Activated T-cell treated with anti-CD3 and anti-CD28 coated beads, Interleukin-2, amount 50 U/mL, for 48 hours (primary cell): Measurements from ENCODE around the gene NSUN2.
A peak's percentile ranks its signal among the peaks of the same experiment; 100 is the strongest.

Experiments used
- DNase-seq, 2 experiments: peaks; one replicate each; pipeline ENCODE4 v3.0.0-alpha.2; 2020

NSUN2 gene

GRCh38 chr5:6602441-6602840, 30.4 kb downstream of the NSUN2 start:
- no peak for DNase-seq

GRCh38 chr5:6601816-6602215, 31.0 kb downstream of the NSUN2 start:
- no peak for DNase-seq

GRCh38 chr5:6601271-6601670, 31.6 kb downstream of the NSUN2 start:
- no peak for DNase-seq

GRCh38 chr5:6599739-6600138, 33.1 kb downstream of the NSUN2 start:
- no peak for DNase-seq

- DNase-seq = no peak
Measured at GRCh38 chr5:6598351-6598900, 34.4 kb downstream of the NSUN2 start.

GRCh38 chr5:6597557-6597956, 35.3 kb downstream of the NSUN2 start:
- no peak for DNase-seq

- peak in 1 of 2 experiments; percentile 5 for DNase-seq
Measured at GRCh38 chr5:6596388-6596787, 36.5 kb downstream of the NSUN2 start.

DNA sequence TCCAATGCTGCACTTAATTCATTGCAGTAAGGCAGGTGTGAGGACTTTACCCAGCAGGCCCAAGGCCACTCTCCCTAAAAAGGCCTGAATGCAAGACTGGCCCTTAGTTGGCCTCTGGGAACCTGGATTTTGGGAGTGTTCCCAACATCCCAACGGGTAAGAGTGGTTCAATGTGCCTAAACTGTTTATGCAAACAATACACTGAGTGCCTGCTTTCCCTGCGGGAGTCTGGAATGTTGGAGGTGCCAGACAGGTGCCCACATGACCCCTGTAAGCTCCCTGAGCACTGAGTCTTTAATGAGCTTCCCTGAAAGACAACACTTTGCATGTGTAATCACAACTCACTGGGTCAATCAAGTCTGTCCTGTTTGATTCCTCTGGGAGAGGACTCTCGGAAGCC, 37.4 kb downstream of the NSUN2 start:
- DNase-seq = peak in 1 of 2 experiments; percentile 11

GRCh38 chr5:6594066-6594465, 38.8 kb downstream of the NSUN2 start:
- peak in 1 of 2 experiments; percentile 6 for DNase-seq

DNA sequence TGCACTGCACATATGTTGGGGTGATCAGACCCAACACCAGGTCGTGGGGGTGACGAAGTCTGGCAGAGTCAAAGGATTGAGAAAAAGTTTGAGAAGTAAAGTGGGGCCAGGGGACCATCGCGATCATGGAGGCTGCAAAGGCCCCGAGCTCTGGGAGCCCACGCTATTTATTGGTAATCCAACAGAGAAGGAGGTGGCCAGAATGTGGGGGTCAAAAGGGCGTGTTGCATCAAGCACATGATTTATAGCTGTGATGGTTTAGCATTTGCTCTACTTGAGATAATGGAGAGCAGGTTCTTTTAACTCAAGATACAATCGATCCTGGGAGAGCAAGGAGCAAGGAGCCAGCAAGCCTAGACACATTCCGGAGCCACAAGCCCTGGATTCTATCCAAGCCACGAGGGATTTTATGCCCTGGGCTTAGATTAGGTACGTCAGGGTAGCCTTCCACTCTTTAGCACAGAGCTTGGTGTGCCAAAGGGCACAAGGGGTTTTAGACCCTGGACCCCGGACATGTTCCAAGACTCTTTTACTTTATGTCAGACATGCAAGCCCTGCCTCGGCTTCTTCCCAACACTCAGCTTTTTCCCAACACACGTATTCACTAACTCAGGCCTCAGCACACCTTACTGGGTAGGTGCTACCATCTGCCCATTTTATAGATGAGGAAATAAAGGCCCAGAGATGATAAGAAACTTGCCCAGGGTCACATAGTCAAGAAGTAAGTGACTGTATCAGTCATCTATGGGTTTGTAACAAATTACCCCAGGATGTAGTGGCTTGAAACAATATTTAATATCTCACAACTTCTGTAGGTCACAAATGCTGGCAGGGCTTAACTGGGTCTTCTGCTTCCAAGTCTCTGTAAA, 39.5 kb downstream of the NSUN2 start:
- DNase-seq = peak in 1 of 2 experiments; percentile 3

DNA sequence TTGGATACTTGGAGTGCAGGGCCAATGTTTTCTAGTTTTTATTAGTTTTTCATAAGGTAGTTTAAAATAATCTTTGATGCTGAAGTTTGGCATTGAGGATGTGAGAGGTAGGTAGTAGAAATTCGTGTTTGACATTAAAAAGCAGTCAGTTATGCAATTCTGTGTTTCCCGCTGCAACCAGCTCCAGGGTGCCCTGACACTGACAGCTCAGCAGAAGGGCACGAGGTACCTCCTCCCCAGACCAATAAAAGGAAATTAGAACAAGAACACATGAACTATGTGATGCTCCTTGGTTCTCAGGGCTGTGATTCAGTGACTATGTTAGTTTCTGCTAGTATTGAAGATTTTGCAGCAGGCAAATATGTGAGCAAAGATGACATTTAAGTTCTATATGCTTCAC, 40.2 kb downstream of the NSUN2 start:
- DNase-seq = no peak

- no peak for DNase-seq
Measured at GRCh38 chr5:6591671-6592288, 41.1 kb downstream of the NSUN2 start.

GRCh38 chr5:6590581-6590980, 42.3 kb downstream of the NSUN2 start:
- DNase-seq = no peak

DNA sequence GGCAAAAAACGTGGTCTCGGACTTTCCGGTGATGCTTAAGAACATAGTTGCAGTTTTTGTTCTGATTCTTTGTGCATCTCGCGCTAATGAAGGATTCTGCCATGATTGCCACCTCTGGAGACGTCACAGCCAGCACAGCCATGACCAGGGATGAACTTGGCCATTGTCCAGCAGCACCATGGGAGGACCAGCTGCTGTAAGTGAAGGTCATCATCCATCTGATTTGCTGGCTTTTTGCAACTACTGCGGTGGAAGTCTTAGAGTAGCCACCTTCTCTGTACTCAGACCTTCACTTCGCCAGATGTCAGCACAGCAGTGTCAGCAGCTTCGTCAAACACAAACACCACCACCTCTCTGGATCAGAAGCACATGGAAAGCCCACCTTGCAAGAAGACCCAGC, 45.7 kb downstream of the NSUN2 start:
- DNase-seq = peak in 1 of 2 experiments; percentile 5

DNA sequence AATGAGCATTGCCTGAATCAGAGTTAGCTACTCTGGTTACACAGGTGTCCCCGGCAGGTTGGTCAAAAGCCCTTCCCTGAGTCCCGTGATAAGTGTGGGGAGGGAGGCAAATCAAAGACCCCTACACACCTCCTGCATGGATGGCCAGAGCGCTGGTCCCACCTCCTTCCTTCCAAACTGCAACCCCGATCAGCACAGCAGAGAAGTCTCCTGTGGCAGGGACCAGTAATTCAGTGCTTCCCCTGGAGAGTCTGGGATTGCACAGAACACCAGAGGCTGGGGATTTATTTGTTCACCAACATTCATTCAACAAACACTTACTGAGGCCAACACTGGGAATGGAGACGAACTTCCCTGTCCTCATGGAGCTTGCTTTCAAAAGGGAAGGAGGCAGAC, 46.2 kb downstream of the NSUN2 start:
- peak in 1 of 2 experiments; percentile 4 for DNase-seq

DNA sequence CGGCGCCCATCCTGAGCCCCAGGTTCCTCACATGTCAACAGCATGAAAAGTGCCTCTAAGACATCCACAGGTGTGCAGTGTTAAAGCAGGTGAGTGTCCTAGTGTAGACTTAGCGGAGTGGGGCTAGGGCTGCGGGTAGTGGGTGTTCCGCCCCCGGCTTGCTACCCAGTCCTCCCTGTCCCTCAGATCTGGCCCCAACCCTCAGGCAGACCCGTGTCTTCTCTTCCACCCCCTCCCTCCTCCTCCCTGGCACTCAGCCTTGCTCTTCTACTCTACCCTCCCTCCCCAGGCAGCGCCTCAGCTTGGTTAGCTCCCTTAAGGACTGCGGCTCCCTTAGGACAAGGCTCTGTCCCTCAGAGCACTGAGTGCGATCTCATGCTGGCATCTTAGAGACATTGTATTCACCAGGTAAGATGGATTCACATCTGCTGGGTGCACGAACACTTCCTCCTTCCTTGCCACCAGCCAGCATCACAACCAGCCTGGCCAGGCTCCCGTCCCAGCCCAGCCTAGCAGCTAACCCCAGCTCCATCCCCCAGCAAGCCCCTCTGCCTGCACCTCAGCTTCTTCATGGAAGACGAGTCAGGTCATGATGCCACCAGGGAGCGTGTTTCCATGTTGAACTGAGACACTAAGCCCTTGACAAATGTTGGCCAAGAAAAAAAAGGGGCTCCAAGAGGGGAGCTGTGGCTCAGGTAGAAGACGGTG, 46.8 kb downstream of the NSUN2 start:
- DNase-seq = peak in 1 of 2 experiments; percentile 11

GRCh38 chr5:6585168-6585567, 47.7 kb downstream of the NSUN2 start:
- peak in 1 of 2 experiments; percentile 12 for DNase-seq

GRCh38 chr5:6584727-6585126, 48.1 kb downstream of the NSUN2 start:
- DNase-seq = no peak

DNA sequence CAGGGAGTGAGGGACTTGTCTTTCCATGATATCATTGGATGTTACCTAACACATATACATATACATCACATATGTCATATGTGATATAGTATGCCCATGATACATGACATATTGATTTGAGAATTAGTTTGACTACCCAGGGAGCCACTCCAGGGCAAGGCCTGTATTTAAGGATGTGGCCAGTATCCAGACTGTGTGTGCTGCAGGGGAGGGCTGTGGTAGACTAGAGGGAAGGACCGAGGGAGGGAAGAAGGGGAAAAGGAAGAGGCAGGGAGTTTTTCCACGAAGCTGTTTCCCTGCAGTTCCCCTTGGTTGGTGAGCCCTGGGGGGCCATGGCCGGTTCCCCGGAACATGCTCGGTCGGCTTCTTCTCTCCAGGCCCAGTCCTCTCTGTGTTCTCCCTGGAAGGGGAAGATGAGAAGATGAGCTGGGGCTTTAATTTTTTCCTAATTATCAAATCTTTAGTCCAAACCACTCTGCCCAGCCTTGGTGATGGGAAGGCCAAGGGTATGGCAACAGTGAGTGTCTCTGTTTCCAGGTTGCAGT, 48.7 kb downstream of the NSUN2 start:
- DNase-seq = peak in 1 of 2 experiments; percentile 6

GRCh38 chr5:6583049-6583880, 49.6 kb downstream of the NSUN2 start:
- DNase-seq = peak in 1 of 2 experiments; percentile 40

GRCh38 chr5:6582507-6583048, 50.3 kb downstream of the NSUN2 start:
- no peak for DNase-seq
